ENCODE results near the gene WDFY3.

- TF ChIP-seq FOXM1 (IDR thresholded peaks at IDR 0.05; ENCODE audit: borderline replicate concordance): no peak
- no peak for TF ChIP-seq ZNF384 (IDR thresholded peaks at IDR 0.05)
- TF ChIP-seq TARDBP (IDR thresholded peaks at IDR 0.05): no peak
- TF ChIP-seq SP1 (IDR thresholded peaks at IDR 0.05): no peak
- no peak for TF ChIP-seq LEF1 (IDR thresholded peaks at IDR 0.05; ENCODE audit: borderline replicate concordance)
- TF ChIP-seq PKNOX1 (IDR thresholded peaks at IDR 0.05): no peak
- no peak for TF ChIP-seq CTBP1 (IDR thresholded peaks at IDR 0.05; ENCODE audit: borderline replicate concordance)
- no peak for TF ChIP-seq FOXA1 (IDR thresholded peaks at IDR 0.05)
- TF ChIP-seq ARNT (IDR thresholded peaks at IDR 0.05): no peak
- TF ChIP-seq HDGF (IDR thresholded peaks at IDR 0.05; ENCODE audit: borderline replicate concordance): no peak
- TF ChIP-seq L3MBTL2 (conservative IDR thresholded peaks at IDR 0.05): no peak
Observed at GRCh38 chr4:84973856-84974255, 7.4 kb upstream of the WDFY3 start.
